HepG2 (cell line): ENCODE results near the gene PDIK1L. TPM values are rescaled to one million over a fixed set of nuclear protein-coding genes. Genes with fewer than 3 reads are reported as not detected.

Experiments used
- ATAC-seq: fragments of 200-7000 bp; cut with Tn5 transposase; 3 replicates; pipeline ENCODE4 v1.9.1; 2020; ENCODE audit warnings: mild to moderate bottlenecking, moderate library complexity
- BruUV-seq: library from RNA; stranded (reverse); fragments of 400-500 nt; replicated peaks from 2 replicates; lab custom pipeline; 2021; lab: Mats Ljungman, UMichigan
- CTCF ChIA-PET: fragments of 300-600 bp; formaldehyde crosslinking; extraction: SDS; loops from one replicate; lab custom pipeline; 2021; ENCODE audit warnings: low total read pairs, inconsistent platforms, low intra/inter-chr PET ratio; lab: Yijun Ruan, JAX
- POLR2A ChIA-PET: fragments of 350-600 bp; sonication (Branson Sonifier 250); formaldehyde crosslinking; loops from one replicate; lab custom pipeline; 2020; ENCODE audit warnings: antibody characterized with exemption, inconsistent platforms; lab: Yijun Ruan, JAX
- DNase-seq: peaks from one replicate; pipeline ENCODE4 v3.0.0-alpha.2; 2015; ENCODE audit warnings: low spot score
- FAIRE-seq: peaks from 3 replicates; lab custom pipeline; 2011; peaks lifted over from hg19 to GRCh38; lab: Jason Lieb, UNC
- H2AFZ ChIP-seq: one replicate; pipeline ENCODE4 v1.6.1; 2011; ENCODE audit warnings: low read length, inconsistent platforms
- H3K27ac ChIP-seq: fragments of 300-600 bp; 3 replicates; pipeline ENCODE4 v1.8.0; 2011; ENCODE audit warnings: mixed run types, mild to moderate bottlenecking, mixed read lengths, low read length, inconsistent platforms; ENCODE audit not compliant: insufficient read depth; ENCODE audit errors: extremely low read length
- H3K27me3 ChIP-seq, 2 experiments: fragments of 200-600 bp in 1 of 2; 2 replicates in 1 of 2; 3 replicates in 1 of 2; pipeline versions ENCODE4 v1.6.0 to v1.8.0; 2011; ENCODE audit warnings: low read length in 2 of 2, mild to moderate bottlenecking in 2 of 2, moderate library complexity in 2 of 2, inconsistent platforms in 1 of 2; ENCODE audit not compliant: insufficient read depth in 2 of 2, control insufficient read depth in 1 of 2
- H3K36me3 ChIP-seq, 2 experiments: fragments of 200-600 bp in 1 of 2; replicated peaks in 1 of 2; 2 replicates in 1 of 2; 3 replicates in 1 of 2; pipeline versions ENCODE4 v1.5.1 to v1.8.0; 2011; ENCODE audit warnings: low read length in 2 of 2, inconsistent platforms in 1 of 2; ENCODE audit not compliant: insufficient read depth in 2 of 2, control insufficient read depth in 1 of 2
- H3K4me1 ChIP-seq: 2 replicates; pipeline ENCODE4 v1.5.1; 2012; ENCODE audit warnings: low read length, inconsistent platforms; ENCODE audit not compliant: insufficient read depth
- H3K4me2 ChIP-seq: 2 replicates; pipeline ENCODE4 v1.6.0; 2011; ENCODE audit warnings: low read depth, low read length, inconsistent platforms
- H3K4me3 ChIP-seq, 3 experiments: fragments of 200-600 bp in 1 of 3; sonication (generic), shearing (Covaris generic) in 1 of 3; replicated peaks in 1 of 3; 2 replicates each; pipeline ENCODE4 v1.5.1; 2011 to 2016; ENCODE audit warnings: low read length in 3 of 3, inconsistent platforms in 2 of 3, low read depth in 2 of 3, mild to moderate bottlenecking in 2 of 3, control low read depth in 1 of 3, mixed read lengths in 1 of 3; ENCODE audit not compliant: insufficient read depth in 1 of 3
- H3K79me2 ChIP-seq: one replicate; pipeline ENCODE4 v1.6.1; 2011; ENCODE audit warnings: low read length, inconsistent platforms; ENCODE audit not compliant: insufficient read depth
- H3K9ac ChIP-seq: 2 replicates; pipeline ENCODE4 v1.6.0; 2011; ENCODE audit warnings: mild to moderate bottlenecking, low read depth, low read length, inconsistent platforms; ENCODE audit not compliant: insufficient read depth
- H3K9me3 ChIP-seq: 2 replicates; pipeline ENCODE4 v1.5.1; 2012; ENCODE audit warnings: mild to moderate bottlenecking, low read length
- H4K20me1 ChIP-seq: 2 replicates; pipeline ENCODE4 v1.6.0; 2011; ENCODE audit warnings: inconsistent platforms, mild to moderate bottlenecking, low read length, moderate library complexity; ENCODE audit not compliant: insufficient read depth
- AKNA ChIP-seq: sonication (generic); formaldehyde crosslinking; IDR thresholded peaks from 2 replicates; pipeline ENCODE4 v1.4.0; 2020; ENCODE audit warnings: missing genetic modification reagents, borderline replicate concordance
- JARID2 ChIP-seq: sonication (generic); formaldehyde crosslinking; IDR thresholded peaks from 2 replicates; pipeline ENCODE4 v1.8.1; 2023; ENCODE audit warnings: missing genetic modification reagents, inconsistent platforms; ENCODE audit not compliant: insufficient replicate concordance
- SMARCE1 ChIP-seq: fragments of 450-650 bp; IDR thresholded peaks from 2 replicates; pipeline ENCODE4 v1.6.1; 2017; ENCODE audit warnings: borderline replicate concordance
- ZBTB40 ChIP-seq, 2 experiments: fragments of 450-650 bp in 1 of 2; sonication (generic) in 1 of 2; formaldehyde crosslinking in 1 of 2; IDR thresholded peaks; 2 replicates each; pipeline versions ENCODE4 v1.6.1 to v1.8.0; 2016 to 2022; ENCODE audit warnings: antibody characterized with exemption in 1 of 2, mild to moderate bottlenecking in 1 of 2, missing genetic modification reagents in 1 of 2
- ZNF513 ChIP-seq: sonication (generic); formaldehyde crosslinking; conservative IDR thresholded peaks from 2 replicates; pipeline ENCODE4 v1.5.0; 2020; ENCODE audit warnings: missing genetic modification reagents
- ZNF629 ChIP-seq: sonication (generic); formaldehyde crosslinking; conservative IDR thresholded peaks from 2 replicates; pipeline ENCODE4 v1.5.0; 2020; ENCODE audit warnings: missing genetic modification reagents
- ZSCAN29 ChIP-seq: sonication (generic); formaldehyde crosslinking; conservative IDR thresholded peaks from 2 replicates; pipeline ENCODE4 v1.4.0; 2020; ENCODE audit warnings: mild to moderate bottlenecking, missing genetic modification reagents
- WGBS: methylation state at CpG from one replicate; pipeline ENCODE4 v1.1.6; 2017; ENCODE audit warnings: low lambda C conversion rate; 5-methylcytosine and 5-hydroxymethylcytosine counted together
- in situ Hi-C: cut with HindIII; loops from 2 replicates; pipeline ENCODE4 v1.10.0; 2017; ENCODE audit warnings: low pct_unique_long_range_greater_than_20kb; ENCODE audit not compliant: extremely low pct_ligation_motif_present
- intact Hi-C: fragments of 100-400 bp; cut with micrococcal nuclease; formaldehyde crosslinking; loops from one replicate; pipeline ENCODE4 v1.10.0; 2022; ENCODE audit not compliant: unreplicated experiment
- polyA plus RNA-seq, 8 experiments: library from polyadenylated mRNA; depleted of rRNA in 3 of 8; stranded (reverse) in 7 of 8; unstranded in 1 of 8; fragments of >200 nt; fragmentation: Illumina TruSeq in 4 of 8; extraction: Trizol in 4 of 8; gene quantifications; 2 replicates each; pipeline versions ENCODE4 v1.2.1 to v1.2.3, GENCODE V29; 2011 to 2016; ENCODE audit warnings: low read depth in 4 of 8, missing spikeins in 1 of 8, mixed read lengths in 1 of 8; ENCODE audit not compliant: insufficient read depth in 1 of 8
- total RNA-seq, 5 experiments: library from RNA; depleted of rRNA; stranded (reverse); fragments of >200 nt; fragmentation: Illumina TruSeq; extraction: Trizol; gene quantifications; 2 replicates each; pipeline ENCODE4 v1.2.3, GENCODE V29; 2016; ENCODE audit warnings: low read depth in 1 of 5

The PDIK1L gene
- total and polyA plus RNA-seq, 2 of the 13 experiments (the other 11 are each of a cell fraction or from before 2014, with no cell fraction given), result 1.9 to 4.6 TPM

- H3K36me3 ChIP-seq, result no peaks in the 10 kb centered on the region
- no peak overlapping the region for H3K9ac ChIP-seq
- no peak overlapping the region for H3K4me3 ChIP-seq
- H2AFZ ChIP-seq, result no peak overlapping the region
- no peaks in the 10 kb centered on the region for H3K79me2 ChIP-seq
- no peaks in the 10 kb centered on the region for H3K9me3 ChIP-seq
- in situ Hi-C loops, result no loop called here
- H3K27me3 ChIP-seq, result peaks cover 0 to 6% of the 10 kb centered on the region in 2 experiments; a peak in 3 of 5 replicates
- intact Hi-C loops, result no loop called here
- WGBS, result 80% methylated on average over 1 of the region's 1 CpG
- POLR2A ChIA-PET, result no interaction called here
- no peak for TF ChIP-seq JARID2
- TF ChIP-seq AKNA, result no peak
- no peak for TF ChIP-seq ZSCAN29 (CRISPR knock-in tag)
- TF ChIP-seq SMARCE1, result no peak
- TF ChIP-seq ZNF629 (CRISPR knock-in tag), result 0 out of 2 replicates have a peak, but pooled peaks have one; percentile 45
- no peak for TF ChIP-seq ZBTB40 (IDR thresholded peaks at IDR 0.05)
- no peak for TF ChIP-seq ZBTB40 (CRISPR knock-in tag; IDR thresholded peaks at IDR 0.05)
- no peak for TF ChIP-seq ZNF513 (CRISPR knock-in tag)
- CTCF ChIA-PET, result no interaction called here
- DNase-seq, result no peak
- H3K27ac ChIP-seq, result no peak overlapping the region
- H3K4me1 ChIP-seq, result 0 out of 2 replicates have a peak, but pooled peaks cover 7% of the 10 kb centered on the region
- no peaks in the 10 kb centered on the region for H4K20me1 ChIP-seq
- no peak for FAIRE-seq
- H3K4me2 ChIP-seq, result no peak overlapping the region
- no peak for ATAC-seq
- BruUV-seq, result no TSS peak
Measured at GRCh38 chr1:26077524-26077923, 34.1 kb upstream of the PDIK1L start.
